Measurements from ENCODE around the gene CDK15.
A peak's percentile ranks its signal among the peaks of the same experiment; 100 is the strongest.
"Not testable (repeated sequence)": the region's sequence is repeated elsewhere in the genome, so short reads cannot be mapped to it uniquely, and the experiment has no call there.

Gene CDK15

DNA sequence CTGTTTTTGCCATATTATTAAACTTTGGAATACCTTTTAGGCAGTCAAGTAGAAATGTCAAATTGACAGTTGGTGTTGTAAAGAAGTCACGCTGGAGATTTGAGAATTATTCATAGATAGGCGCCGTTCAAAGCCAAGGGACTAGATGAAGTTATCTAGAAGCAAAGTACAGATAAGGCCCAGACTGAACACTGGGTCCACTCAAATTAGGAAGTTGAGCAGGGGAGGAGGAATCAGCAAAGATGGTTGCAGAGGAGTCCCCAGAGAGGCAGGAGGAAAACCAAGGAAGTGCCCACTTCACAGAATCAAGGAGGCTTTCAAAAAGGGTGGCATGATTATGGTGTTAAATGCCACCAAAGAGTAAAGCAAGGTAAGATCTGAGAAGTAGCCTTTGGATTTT lies 16.0 kb upstream of the CDK15 start:
- DNase-seq (ENCODE audit: low read depth) = no peak

DNA sequence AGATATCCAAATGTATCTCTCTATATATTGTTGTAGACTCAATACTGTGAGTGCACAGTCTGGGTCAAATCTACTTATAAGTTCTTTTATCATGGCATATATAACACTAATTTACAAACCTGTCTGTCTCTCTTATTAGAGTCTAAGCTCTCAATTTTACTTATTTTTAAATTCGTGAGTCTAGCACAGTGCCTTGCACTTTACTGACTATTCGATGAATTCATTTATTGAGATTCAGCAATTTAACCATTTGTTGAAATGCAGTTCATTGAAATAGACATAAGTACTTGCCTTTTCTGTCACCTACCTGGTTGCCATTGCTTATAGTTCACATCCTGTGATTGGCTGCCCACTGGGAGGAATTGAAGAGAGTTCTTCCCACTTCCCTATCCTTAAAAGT lies 15.3 kb upstream of the CDK15 start:
- no peak for DNase-seq (ENCODE audit: low read depth)

DNA sequence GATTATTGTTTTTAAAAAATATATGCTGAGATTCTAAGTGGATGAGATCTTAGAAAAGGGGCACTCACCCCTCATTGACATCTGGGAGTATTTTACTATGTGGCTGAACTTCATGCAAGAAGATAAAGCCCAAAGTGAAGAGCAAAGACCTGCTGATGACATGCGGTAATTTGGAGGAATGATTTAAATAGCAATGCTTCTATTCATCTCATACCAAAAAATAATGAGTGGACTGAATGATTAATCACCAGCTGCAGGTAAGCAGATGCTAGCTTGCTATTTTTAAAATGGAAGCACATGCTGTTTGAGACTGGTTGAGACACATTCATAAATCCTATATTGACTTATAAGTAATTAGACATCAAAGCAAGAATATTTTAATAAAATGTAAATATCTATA lies 12.7 kb upstream of the CDK15 start:
- DNase-seq (ENCODE audit: low read depth) = no peak

DNA sequence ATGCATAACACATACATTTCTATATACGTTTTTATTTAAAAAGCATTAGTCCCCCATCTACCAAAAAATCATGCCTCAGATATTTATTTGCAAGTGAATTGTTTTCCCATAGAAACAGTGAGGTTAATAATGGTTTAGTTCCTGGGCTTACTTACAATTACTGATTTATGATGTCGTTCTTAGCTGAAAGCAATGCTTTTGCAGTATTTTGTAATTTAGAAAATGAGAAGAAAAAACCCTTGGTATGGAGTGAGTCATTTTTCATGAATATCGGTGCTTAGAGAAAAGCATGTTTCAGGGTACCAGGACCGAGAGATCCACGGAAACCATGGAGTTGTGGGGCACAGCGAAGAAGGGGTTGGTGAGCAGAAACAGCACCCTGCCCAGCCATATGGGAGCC lies 12.0 kb upstream of the CDK15 start:
- DNase-seq (ENCODE audit: low read depth) = no peak

DNA sequence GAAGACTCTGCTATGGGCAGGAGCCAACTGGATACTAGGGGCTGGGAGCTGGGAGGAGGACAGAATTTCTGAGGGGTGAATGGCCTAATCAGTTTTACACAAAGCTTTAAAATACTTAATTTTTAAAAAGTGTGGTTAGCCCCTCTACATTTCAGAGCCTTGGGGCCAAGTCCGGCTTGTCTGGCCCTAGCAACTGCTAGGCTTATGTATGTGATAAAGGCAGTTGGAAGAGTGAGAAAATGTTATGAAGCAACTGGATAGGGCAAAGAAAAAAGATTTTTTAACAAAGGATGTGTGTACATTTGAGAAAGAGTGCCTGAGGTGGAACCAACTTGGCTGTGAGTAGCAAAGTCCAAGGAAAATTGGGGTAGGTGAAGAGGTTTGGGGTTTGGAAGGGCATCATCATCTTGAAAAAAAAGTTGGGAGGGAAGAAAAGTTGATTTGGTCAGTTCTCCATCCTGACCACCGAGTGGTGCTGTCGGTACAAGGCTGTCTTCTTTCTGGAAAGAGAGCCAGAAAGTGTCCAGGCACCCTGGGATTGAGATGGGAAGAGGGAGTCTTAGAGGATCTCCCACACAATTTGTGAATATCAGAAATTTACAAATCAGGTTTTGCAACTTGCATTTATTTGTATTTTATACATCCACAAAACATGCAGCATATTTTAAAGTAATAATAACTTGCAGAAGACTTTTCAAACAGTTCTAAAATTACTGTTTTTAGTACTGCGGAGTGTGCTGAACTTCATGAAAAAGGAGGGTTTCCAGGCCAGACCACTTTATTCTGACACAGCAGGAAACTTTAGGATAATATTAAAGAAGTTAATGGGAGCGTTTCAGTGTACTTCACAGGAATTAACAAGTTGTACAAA lies 10.5 kb upstream of the CDK15 start:
- DNase-seq (ENCODE audit: low read depth) = no peak

DNA sequence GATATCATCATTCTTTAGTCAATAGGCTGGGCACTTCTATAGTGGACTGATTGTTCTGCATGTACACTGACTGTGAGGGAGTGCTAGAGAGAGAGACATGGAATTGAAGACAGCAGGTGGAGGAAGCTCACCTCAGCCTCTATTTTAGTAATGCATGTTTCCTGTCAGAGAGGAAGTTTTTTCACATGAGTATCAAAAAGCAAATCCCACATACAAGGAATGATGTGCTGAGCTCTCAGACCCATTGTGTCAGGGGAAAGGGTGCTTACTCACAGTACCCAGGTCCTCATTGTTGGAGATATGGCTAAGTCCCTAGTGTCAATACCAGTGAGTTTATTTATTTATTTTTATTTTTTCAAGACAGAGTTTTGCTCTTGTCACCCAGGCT lies 9.9 kb upstream of the CDK15 start:
- no peak for DNase-seq (ENCODE audit: low read depth)

DNA sequence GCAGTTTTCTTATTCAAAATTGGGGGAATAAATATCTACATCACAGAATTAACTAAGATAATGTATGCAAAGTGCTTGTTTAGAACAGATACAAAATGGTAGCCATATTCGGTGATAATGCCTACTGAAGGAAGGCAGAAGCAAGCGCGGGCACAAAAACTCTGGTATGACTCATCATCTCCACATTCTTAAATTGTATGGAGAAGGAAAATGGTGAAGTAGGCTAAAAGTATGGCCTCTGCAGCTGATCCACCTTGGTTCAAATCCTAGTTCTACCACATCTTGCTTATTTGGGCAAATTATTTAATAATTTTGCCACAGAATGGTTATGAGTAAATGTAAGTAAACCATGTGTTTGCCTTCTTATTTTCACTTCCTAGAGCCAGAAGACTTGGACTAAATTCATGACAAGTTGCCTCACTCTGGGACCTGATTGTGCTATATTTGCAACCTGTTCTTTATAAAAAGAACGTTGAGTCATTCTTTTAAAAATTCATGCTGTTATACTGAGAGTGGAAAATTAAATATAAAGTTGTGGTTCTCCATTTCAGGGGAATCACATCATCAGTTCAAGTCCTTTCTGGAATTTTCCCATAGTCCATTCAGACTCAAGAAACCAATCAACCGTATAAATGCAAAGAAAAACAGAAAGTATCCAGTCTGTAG lies 9.0 kb upstream of the CDK15 start:
- DNase-seq (ENCODE audit: low read depth) = no peak

DNA sequence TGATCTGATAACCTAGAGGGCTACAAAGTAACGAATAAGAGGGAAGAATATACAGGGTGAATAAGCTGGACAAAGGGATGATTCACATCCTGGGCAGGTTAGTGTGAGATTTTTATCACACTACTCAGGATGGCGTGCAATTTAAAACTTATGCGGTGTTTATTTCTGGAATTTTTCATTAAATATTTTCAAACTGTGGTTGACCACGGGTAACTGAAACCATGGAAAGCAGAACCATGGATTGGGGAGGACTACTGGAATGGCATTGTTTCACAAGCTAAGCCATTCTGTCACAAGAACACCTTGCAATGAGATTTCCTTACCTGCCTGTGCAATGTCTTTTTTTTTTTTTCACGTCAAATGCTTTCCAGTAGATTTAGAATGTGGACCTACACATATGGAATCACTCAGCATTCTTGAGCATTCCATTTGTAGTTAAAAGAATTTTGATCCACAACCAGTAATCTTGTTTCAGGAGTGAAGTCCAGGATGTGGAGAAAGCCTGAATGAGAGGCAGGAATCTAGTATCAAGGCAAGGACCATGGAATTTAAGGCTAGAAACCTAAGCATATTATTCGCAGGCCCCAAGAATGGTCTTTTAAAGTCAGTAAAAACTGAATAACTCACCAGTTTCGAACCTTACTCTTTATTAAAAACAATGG lies 8.0 kb upstream of the CDK15 start:
- peak; percentile 73 for DNase-seq (ENCODE audit: low read depth)

DNA sequence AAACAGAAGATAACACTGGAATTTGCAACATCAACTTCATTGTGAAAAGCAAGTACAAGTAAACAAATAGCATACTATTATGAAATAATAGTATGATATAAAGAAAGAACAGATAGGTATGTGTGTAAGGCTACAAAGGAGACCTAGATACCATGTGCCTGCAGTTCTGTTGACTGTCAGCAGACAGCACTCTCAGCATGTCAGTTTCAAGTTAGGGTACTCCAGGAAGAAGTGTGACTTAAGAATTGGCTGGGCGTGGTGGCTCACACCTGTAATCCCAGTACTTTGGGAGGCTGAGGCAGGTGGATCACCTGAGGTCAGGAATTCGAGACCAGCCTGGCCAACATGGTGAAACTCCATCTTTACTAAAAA lies 7.4 kb upstream of the CDK15 start:
- DNase-seq (ENCODE audit: low read depth) = not testable (repeated sequence)

DNA sequence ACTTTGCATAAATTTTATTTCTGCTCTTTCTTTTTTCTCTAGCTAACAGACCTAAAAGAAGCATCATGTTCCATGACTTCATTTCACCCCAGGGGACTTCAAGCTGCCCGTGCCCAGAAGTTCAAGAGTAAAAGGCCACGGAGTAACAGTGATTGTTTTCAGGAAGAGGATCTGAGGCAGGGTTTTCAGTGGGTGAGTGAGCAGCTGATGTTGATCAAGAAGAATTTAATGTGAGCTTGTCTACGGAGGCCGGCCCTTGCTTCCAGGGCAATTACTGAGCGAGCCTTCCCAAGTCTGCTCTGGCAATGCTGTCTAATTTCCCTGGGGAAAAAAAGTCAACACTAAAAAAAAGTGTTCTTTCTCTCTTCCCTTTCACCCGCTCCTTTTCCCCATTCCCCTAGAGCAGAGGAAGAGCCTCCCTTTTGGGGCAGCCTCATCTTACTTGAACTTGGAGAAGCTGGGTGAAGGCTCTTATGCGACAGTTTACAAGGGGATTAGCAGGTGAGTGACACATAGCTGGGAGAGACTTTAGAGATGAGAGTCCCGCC lies 1.2 kb downstream of the CDK15 start:
- DNase-seq (ENCODE audit: low read depth) = no peak

DNA sequence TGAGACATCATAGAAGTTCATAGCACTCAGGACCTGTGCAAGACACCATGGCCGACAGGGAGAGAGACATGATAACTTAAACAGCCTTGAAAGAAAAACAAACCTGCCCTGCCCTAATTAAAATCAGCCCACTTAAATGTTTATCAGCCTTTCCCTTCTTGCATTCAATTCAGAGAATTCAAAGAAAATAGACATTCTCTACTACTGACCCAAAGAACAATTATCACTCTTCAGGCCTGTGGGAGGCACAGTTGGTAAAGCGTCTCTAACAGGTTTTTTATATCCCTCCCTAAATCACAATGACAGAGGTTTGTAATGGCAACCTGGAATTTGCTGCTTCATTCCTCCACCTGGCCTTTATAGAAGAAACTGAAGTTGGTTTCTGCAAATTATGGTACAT lies 1.7 kb downstream of the CDK15 start:
- no peak for DNase-seq (ENCODE audit: low read depth)

DNA sequence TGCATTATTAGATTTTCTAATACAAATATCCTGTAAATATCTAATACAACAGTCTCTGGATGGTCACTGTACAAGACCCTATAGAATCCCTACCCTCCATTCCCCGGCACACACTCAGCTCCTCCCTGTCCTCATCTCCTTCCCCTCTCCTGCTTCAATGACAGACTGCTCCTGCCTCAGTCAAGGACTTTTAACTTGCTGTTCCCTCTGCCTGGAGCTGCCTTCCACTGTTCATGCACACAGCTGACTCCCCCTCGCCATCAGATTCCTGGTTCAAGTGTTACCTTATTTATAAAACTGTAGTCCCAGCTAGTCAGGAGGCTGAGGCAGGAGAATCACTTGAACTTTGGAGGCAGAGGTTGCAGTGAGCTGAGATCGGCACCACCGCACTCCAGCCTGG lies 3.3 kb downstream of the CDK15 start:
- no peak for DNase-seq (ENCODE audit: low read depth)

DNA sequence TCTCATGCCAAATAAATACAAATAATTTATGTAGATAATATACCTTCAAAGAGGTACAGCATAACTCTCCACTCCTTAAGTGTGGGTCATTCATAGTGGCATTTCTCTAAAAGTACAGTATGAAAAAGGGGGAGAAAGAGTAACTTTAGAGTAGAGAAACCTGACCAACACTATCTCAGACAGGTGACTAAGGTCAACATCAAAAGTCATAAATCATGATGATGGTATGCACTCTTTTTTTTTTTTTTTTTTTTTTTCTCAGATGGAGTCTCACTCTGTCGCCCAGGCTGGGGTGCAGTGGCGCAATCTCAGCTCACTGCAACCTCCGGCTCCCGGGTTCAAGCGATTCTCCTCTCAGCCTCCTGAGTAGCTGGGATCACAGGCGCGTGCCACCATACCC lies 4.3 kb downstream of the CDK15 start:
- DNase-seq (ENCODE audit: low read depth) = not testable (repeated sequence)

DNA sequence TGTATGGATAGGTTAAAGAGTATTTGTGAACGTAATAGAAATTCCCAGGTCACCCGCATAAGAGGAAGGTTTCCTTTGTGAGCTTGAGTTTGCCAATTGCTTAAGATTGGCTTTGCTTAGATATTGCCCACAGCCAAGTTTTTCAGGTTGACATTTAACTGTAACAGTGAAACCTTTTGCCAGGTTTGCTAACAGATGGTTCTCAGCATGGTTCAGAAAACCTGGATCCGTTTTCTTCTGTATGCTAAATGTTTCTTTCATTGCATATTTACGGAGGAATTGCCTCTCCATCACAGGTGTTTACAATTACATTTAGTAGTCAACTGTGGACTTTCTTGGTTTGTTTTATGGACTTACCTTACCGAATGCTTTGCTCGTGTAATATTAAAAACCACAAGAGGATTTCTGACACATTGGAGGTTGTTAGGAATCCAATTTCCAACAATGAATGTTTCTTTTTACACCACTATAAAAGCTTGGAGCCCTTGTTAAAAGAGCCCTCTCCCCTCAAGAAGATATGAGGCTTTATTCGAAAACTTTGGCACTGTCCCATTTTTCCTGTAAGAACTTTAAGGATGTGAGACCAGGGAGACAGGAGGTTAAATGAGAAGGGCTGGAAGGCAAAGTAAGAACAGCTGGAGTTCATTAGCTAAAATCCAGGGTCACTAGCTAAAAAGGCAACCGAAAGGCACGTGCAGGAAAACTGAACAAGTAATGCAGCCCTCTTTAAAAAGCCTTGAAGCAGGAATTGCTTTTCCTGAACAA lies 7.8 kb downstream of the CDK15 start:
- DNase-seq (ENCODE audit: low read depth) = no peak

DNA sequence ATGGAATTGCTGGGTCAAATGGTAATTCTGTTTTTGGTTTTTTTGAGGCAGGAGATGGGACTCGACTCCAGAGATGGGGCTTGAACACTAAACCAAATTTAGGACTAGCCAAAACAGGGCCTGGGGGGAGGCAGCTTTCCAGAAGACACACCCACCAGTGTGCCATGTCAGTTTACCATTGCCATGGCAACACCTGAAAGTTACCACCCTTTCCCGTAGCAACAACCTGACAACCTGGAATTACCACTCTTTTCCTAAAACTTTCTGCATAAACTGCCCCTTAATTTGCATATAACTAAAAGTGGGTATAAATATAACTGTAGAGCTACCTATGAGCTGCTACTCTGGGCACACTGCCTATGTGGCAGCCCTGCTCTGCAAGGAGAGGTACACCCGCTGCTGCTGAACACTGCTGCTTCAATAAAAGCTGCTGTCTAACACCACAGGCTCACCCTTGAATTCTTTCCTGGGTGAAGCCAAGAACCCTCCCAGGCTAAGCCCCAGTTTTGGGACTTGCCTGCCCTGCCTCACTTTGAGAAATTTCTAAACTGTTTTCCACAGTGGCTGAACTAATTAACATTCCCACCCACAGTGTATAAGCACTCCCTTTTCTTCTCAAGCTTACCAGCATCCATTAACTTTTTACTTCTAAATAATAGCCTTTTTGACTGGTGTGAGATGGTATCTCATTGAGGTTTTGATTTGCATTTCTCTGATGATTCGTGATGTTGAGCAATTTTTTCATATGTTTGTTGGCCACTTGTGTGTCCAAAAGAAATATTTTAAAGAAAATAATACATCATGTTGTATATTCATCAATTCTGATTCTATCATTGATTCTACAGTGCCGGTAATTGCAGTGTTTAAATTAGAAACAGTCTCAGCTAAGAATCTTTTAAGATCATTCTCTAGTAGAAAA lies 10.6 kb downstream of the CDK15 start:
- DNase-seq (ENCODE audit: low read depth) = no peak

DNA sequence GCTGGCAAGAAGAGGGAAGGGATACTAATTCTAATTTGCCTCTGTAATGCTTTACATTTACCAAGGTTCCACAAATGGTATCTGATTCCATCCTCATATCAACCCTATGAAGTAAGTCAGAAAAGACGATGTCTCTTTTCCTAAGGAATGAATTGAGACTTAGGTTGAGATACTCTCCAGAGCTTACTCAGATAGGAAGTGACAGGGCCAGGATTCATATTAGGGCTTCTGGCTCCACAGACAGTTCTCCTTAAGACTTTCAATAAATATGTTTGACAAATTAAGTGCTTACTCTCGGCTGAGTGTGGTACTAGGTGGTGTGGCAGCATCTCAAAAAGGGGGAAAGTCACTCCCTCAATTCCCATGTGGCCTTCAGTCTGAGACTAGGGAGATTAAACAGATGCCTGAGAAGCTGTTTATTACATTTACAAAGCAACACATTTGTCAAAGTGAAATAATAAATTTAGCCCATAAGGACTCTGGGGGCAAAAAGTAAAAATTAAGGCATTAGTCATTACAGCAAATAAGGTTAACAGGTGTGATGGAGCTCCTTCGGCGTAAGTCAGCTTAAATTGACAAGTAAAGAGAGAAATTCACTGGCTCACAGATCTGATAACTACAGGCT lies 14.2 kb downstream of the CDK15 start:
- DNase-seq (ENCODE audit: low read depth) = no peak

DNA sequence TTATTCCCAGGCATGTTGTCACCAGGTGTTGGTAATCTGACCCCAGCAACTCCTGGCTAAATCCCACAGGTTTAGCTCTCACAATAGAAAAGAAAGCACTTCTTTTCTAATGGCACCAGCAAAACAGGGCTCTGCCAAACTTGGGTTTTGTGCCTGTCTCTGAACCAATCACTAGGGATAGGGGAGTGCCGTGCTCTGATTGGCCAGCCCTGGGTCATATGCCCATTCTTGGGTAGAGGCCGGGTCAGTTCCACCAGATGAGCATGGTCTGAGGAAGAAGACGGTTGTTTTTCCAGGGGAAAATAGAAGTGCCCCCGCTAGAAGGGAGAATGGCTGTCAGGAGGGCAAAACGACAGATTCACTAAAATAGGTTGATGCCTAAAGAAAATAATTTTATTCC lies 14.7 kb downstream of the CDK15 start:
- DNase-seq (ENCODE audit: low read depth) = no peak

DNA sequence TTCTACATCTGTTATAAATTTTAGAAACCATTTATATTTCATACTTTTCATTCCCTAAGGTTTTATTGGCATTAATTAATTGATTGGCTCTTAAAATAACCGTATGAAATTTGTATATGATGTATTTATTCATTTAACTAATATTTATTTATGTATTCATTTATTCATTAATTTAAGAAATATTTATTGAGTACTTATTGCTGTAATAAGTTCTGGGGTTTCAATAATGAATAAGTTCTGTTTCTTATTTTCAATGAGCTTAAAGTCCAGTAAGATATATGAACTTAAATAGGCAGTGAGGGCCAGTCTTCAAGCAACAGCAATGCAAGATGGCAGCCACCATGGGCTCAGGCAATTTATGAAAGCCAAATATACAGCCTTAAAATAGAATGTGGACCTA lies 17.9 kb downstream of the CDK15 start:
- no peak for DNase-seq (ENCODE audit: low read depth)

DNA sequence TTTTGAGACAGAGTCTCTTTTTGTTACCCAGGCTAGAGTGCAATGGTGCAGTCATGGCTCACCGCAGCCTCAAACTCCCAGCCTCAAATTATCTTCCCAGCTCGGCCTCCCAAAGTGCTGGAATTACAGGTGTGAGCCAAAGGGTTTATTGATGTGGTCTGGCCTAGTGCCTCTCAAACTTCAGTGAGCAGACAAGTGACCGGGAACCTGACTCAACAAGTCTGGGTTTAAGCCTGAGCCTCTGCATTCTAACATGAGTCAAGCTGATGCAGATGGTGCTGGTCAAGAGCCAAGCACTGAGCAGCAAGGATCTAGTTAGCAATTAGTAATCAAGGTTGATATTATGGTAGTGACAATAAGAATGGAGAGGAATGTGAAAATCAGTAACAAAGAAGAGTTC lies 21.3 kb downstream of the CDK15 start:
- DNase-seq (ENCODE audit: low read depth) = no peak

DNA sequence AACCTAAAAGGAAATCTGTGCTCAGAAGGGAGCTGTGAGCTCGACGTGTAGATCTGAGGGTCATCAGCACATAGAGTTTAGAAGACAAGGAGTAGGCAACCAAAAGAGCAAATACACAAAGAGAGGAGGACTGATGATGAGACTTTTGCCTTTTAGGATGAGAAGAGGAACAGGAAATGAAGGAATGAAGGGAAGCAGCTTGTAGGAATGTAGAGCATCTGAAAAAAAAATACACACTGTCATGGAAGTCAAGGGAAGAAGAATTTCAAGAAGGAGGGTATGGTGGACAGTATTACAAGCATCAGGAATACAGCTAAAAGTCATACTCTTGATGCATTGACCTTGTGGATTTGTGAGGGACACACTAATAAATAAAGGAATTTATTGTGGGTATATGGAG lies 21.9 kb downstream of the CDK15 start:
- DNase-seq (ENCODE audit: low read depth) = no peak

DNA sequence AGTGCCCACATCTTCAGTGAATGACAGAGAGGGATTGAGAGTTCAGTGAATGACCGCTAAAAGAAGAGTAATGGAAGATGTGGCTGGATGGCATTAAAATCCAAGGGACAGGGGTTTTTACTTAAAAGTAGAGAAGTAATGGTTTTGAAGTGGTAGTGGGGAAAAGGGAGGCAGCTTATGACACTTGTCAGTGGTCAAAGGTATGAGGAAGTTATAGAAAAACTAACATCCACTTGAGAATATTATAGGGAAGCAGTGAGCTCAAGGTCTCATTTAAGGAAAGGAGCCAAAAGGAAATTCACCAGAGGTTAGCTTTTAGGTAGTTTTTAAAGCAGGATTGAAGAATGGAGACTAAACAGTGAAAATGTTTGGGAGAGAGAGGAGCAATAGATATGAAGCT lies 24.3 kb downstream of the CDK15 start:
- no peak for DNase-seq (ENCODE audit: low read depth)
